Trophoblast cell (in vitro differentiated cells and primary cell): Measurements from ENCODE around the gene LRRC45.

Source experiments
- DNase-seq, 2 donors: peaks; one replicate each; pipeline ENCODE4 v3.0.0-alpha.2; 2016
- H2AFZ ChIP-seq: 2 replicates; pipeline ENCODE4 v1.6.1; 2013; ENCODE audit warnings: low read length, moderate library complexity, mild to moderate bottlenecking; ENCODE audit not compliant: insufficient read depth, poor library complexity
- H2AK5ac ChIP-seq: 2 replicates; pipeline ENCODE4 v1.6.1; 2013; ENCODE audit warnings: mild to moderate bottlenecking, low read length
- H2BK120ac ChIP-seq: 2 replicates; pipeline ENCODE4 v1.6.1; 2013; ENCODE audit warnings: low read length, mild to moderate bottlenecking, moderate library complexity; ENCODE audit not compliant: insufficient read depth, poor library complexity
- H2BK12ac ChIP-seq: 2 replicates; pipeline ENCODE4 v1.6.1; 2013; ENCODE audit warnings: mild to moderate bottlenecking, low read length, moderate library complexity
- H2BK5ac ChIP-seq: 2 replicates; pipeline ENCODE4 v1.6.1; 2013; ENCODE audit warnings: low read length, low read depth, moderate library complexity, mild to moderate bottlenecking; ENCODE audit not compliant: poor library complexity
- H3K14ac ChIP-seq: 2 replicates; pipeline ENCODE4 v1.6.1; 2013; ENCODE audit warnings: mild to moderate bottlenecking, low read length
- H3K18ac ChIP-seq: 2 replicates; pipeline ENCODE4 v1.6.1; 2013; ENCODE audit warnings: mild to moderate bottlenecking, low read length
- H3K23ac ChIP-seq: 2 replicates; pipeline ENCODE4 v1.6.1; 2013; ENCODE audit warnings: low read length
- H3K27ac ChIP-seq: 2 replicates; pipeline ENCODE4 v1.5.1; 2013; ENCODE audit warnings: low read depth, mild to moderate bottlenecking, inconsistent platforms, low read length, moderate library complexity
- H3K27me3 ChIP-seq: 2 replicates; pipeline ENCODE4 v1.6.1; 2013; ENCODE audit warnings: inconsistent platforms, mild to moderate bottlenecking, low read length, moderate library complexity; ENCODE audit not compliant: insufficient read depth
- H3K36me3 ChIP-seq, 2 experiments: 1 replicate in 1 of 2; 2 replicates in 1 of 2; pipeline ENCODE4 v1.6.1; 2013; ENCODE audit warnings: low read length in 2 of 2, mild to moderate bottlenecking in 2 of 2, moderate library complexity in 1 of 2; ENCODE audit not compliant: insufficient read depth in 2 of 2, control insufficient read depth in 1 of 2
- H3K4ac ChIP-seq: 2 replicates; pipeline ENCODE4 v1.6.1; 2013; ENCODE audit warnings: low read depth, mild to moderate bottlenecking, low read length, moderate library complexity
- H3K4me1 ChIP-seq, 2 experiments: 1 replicate in 1 of 2; 2 replicates in 1 of 2; pipeline ENCODE4 v1.6.1; 2013; ENCODE audit warnings: low read length in 2 of 2, mild to moderate bottlenecking in 2 of 2, moderate library complexity in 1 of 2; ENCODE audit not compliant: insufficient read depth in 2 of 2, control insufficient read depth in 1 of 2
- H3K4me2 ChIP-seq: 2 replicates; pipeline ENCODE4 v1.6.1; 2013; ENCODE audit warnings: inconsistent platforms, mild to moderate bottlenecking, low read length, moderate library complexity
- H3K4me3 ChIP-seq: 2 replicates; pipeline ENCODE4 v1.5.1; 2013; ENCODE audit warnings: mild to moderate bottlenecking, low read depth, low read length, inconsistent platforms
- H3K79me1 ChIP-seq: one replicate; pipeline ENCODE4 v1.6.1; 2013; ENCODE audit warnings: low read length
- H3K79me2 ChIP-seq: 2 replicates; pipeline ENCODE4 v1.6.1; 2013; ENCODE audit warnings: low read length, mild to moderate bottlenecking; ENCODE audit not compliant: control insufficient read depth, insufficient read depth, poor library complexity
- H3K9ac ChIP-seq: 2 replicates; pipeline ENCODE4 v1.6.1; 2013; ENCODE audit warnings: mild to moderate bottlenecking, low read length
- H3K9me3 ChIP-seq: 2 replicates; pipeline ENCODE4 v1.6.1; 2013; ENCODE audit warnings: low read depth, mild to moderate bottlenecking, control low read depth, inconsistent platforms, low read length; ENCODE audit not compliant: insufficient read depth
- H4K12ac ChIP-seq: 2 replicates; pipeline ENCODE4 v1.6.1; 2013; ENCODE audit warnings: low read depth, mild to moderate bottlenecking, low read length, moderate library complexity
- H4K8ac ChIP-seq: 2 replicates; pipeline ENCODE4 v1.6.1; 2013; ENCODE audit warnings: low read depth, mild to moderate bottlenecking, low read length, moderate library complexity
- H4K91ac ChIP-seq: one replicate; pipeline ENCODE4 v1.6.1; 2013; ENCODE audit warnings: low read depth, mild to moderate bottlenecking, low read length, moderate library complexity
- WGBS: extraction: QIAGEN DNeasy Blood & Tissue Kit; methylation state at CpG from one replicate; pipeline ENCODE4 v1.1.7; 2013; ENCODE audit warnings: missing lambda C conversion rate; ENCODE audit not compliant: insufficient read length, insufficient coverage; ENCODE audit errors: extremely low coverage; 5-methylcytosine and 5-hydroxymethylcytosine counted together

LRRC45 gene

GRCh38 chr17:82065638-82066303, 42.7 kb downstream of the LRRC45 start, which contains the start of gene DUS1L:
DUS1L (minus strand) TSS chr17:82065804; CDS start chr17:82065059, 745 bp downstream.
- DNase-seq = peak in 1 of 2 donors; percentile 64
- Histone ChIP-seq H2BK120ac (peak within 1 kb of the TSS; percentile 76), H3K4me1 (peaks cover 11 to 12% of the 10 kb centered on the region in 2 experiments), H3K79me2 (peaks cover 10% of the 10 kb centered on the region), H3K9ac (peak within 1 kb of the TSS; percentile 87), H2BK5ac (peak within 1 kb of the TSS; percentile 71), H3K79me1 (peaks cover 9% of the 10 kb centered on the region), H3K9me3 (no peaks in the 10 kb centered on the region), H4K91ac (peak within 1 kb of the TSS; percentile 97), H3K27me3 (no peaks in the 10 kb centered on the region), H3K4me3 (peak within 1 kb of the TSS; percentile 84), H3K27ac (no peak within 1 kb of the TSS), H4K12ac (peak within 1 kb of the TSS; percentile 99), H2BK12ac (peak within 1 kb of the TSS; percentile 27), H2AK5ac (peak within 1 kb of the TSS; percentile 59), H3K23ac (no peak within 1 kb of the TSS), H3K36me3 (peaks cover 29 to 32% of the 10 kb centered on the region in 2 experiments), H3K4me2 (peak within 1 kb of the TSS; percentile 97), H3K14ac (peak within 1 kb of the TSS; percentile 94), H4K8ac (peak within 1 kb of the TSS; percentile 100), H2AFZ (peak within 1 kb of the TSS; percentile 99), H3K4ac (peak within 1 kb of the TSS; percentile 91), H3K18ac (peak within 1 kb of the TSS; percentile 95)
- WGBS = no CpG with 5 or more reads among the region's 88 CpGs

GRCh38 chr17:82070611-82071010, 47.5 kb downstream of the LRRC45 start:
- Histone ChIP-seq H3K27me3 (no peaks in the 10 kb centered on the region), H4K91ac (no peak overlapping the region), H3K79me1 (peaks cover 5% of the 10 kb centered on the region), H2BK12ac (no peak overlapping the region), H3K9ac (no peak overlapping the region), H3K4me3 (no peak overlapping the region), H3K79me2 (peaks cover 4% of the 10 kb centered on the region), H2AFZ (no peak overlapping the region), H4K8ac (no peak overlapping the region), H3K4me1 (peaks cover 4 to 5% of the 10 kb centered on the region in 2 experiments), H3K36me3 (no peaks in the 10 kb centered on the region), H3K4ac (no peak overlapping the region), H4K12ac (no peak overlapping the region), H2BK120ac (no peak overlapping the region), H3K23ac (no peak overlapping the region), H3K27ac (no peak overlapping the region), H3K14ac (no peak overlapping the region), H3K18ac (no peak overlapping the region), H3K4me2 (no peak overlapping the region), H2AK5ac (no peak overlapping the region), H3K9me3 (no peaks in the 10 kb centered on the region), H2BK5ac (no peak overlapping the region)
- no peak for DNase-seq

- Histone ChIP-seq H3K9ac (no peak overlapping the region), H2AK5ac (no peak overlapping the region), H3K18ac (no peak overlapping the region), H4K8ac (no peak overlapping the region), H3K36me3 (peaks cover 4 to 6% of the 10 kb centered on the region in 2 experiments), H3K27me3 (no peaks in the 10 kb centered on the region), H3K79me2 (no peaks in the 10 kb centered on the region), H3K27ac (no peak overlapping the region), H3K14ac (no peak overlapping the region), H4K91ac (no peak overlapping the region), H4K12ac (no peak overlapping the region), H3K4me2 (no peak overlapping the region), H2AFZ (no peak overlapping the region), H3K79me1 (no peaks in the 10 kb centered on the region), H2BK12ac (no peak overlapping the region), H2BK120ac (no peak overlapping the region), H3K23ac (no peak overlapping the region), H3K4me1 (no peaks in the 10 kb centered on the region), H3K4me3 (no peak overlapping the region), H2BK5ac (no peak overlapping the region), H3K4ac (no peak overlapping the region), H3K9me3 (no peaks in the 10 kb centered on the region)
- no CpG with 5 or more reads among the region's 6 CpGs for WGBS
- no peak for DNase-seq
Measured at GRCh38 chr17:82072827-82073226, 49.7 kb downstream of the LRRC45 start.

GRCh38 chr17:82073446-82073845, 50.3 kb downstream of the LRRC45 start:
- Histone ChIP-seq H3K79me2 (no peaks in the 10 kb centered on the region), H2AK5ac (no peak overlapping the region), H2AFZ (no peak overlapping the region), H3K9ac (no peak overlapping the region), H3K36me3 (peaks cover 10 to 12% of the 10 kb centered on the region in 2 experiments), H3K4ac (no peak overlapping the region), H4K91ac (no peak overlapping the region), H3K18ac (no peak overlapping the region), H3K4me3 (no peak overlapping the region), H4K12ac (no peak overlapping the region), H3K4me1 (no peaks in the 10 kb centered on the region), H3K27ac (no peak overlapping the region), H3K4me2 (no peak overlapping the region), H2BK5ac (no peak overlapping the region), H3K27me3 (no peaks in the 10 kb centered on the region), H2BK12ac (no peak overlapping the region), H3K9me3 (no peaks in the 10 kb centered on the region), H3K23ac (no peak overlapping the region), H3K14ac (no peak overlapping the region), H4K8ac (no peak overlapping the region), H2BK120ac (no peak overlapping the region), H3K79me1 (no peaks in the 10 kb centered on the region)
- no CpG with 5 or more reads among the region's 9 CpGs for WGBS
- no peak for DNase-seq
